H9 (cell line): ENCODE measurements around the gene APOL1. TPM values are rescaled to one million over a fixed set of nuclear protein-coding genes. Genes with fewer than 3 reads are reported as not detected.

ENCODE experiments used
- DNase-seq: peaks from one replicate; pipeline ENCODE4 v3.0.0-alpha.2; 2017
- H2AFZ ChIP-seq: one replicate; pipeline ENCODE4 v1.6.1; 2013; ENCODE audit warnings: mild to moderate bottlenecking, low read length, control low read depth, moderate library complexity
- H2AK5ac ChIP-seq: 2 replicates; pipeline ENCODE4 v1.6.1; 2013; ENCODE audit warnings: low read length, control low read depth, mixed read lengths; ENCODE audit not compliant: insufficient read length
- H2BK120ac ChIP-seq: one replicate; pipeline ENCODE4 v1.6.1; 2013; ENCODE audit warnings: low read depth, mild to moderate bottlenecking, low read length, control low read depth, inconsistent platforms; ENCODE audit not compliant: poor library complexity, severe bottlenecking
- H2BK12ac ChIP-seq: 2 replicates; pipeline ENCODE4 v1.6.1; 2013; ENCODE audit warnings: low read length, control low read depth, mixed read lengths, low read depth; ENCODE audit not compliant: insufficient read length
- H2BK15ac ChIP-seq: 2 replicates; pipeline ENCODE4 v1.6.1; 2013; ENCODE audit warnings: low read depth, low read length, control low read depth
- H2BK20ac ChIP-seq: one replicate; pipeline ENCODE4 v1.6.1; 2013; ENCODE audit warnings: low read depth, mild to moderate bottlenecking, low read length, control low read depth, inconsistent platforms; ENCODE audit not compliant: poor library complexity, severe bottlenecking
- H2BK5ac ChIP-seq: 2 replicates; pipeline ENCODE4 v1.6.1; 2013; ENCODE audit warnings: low read length, control low read depth, mixed read lengths; ENCODE audit not compliant: insufficient read length
- H3K14ac ChIP-seq: 2 replicates; pipeline ENCODE4 v1.6.1; 2013; ENCODE audit warnings: low read length, control low read depth; ENCODE audit not compliant: insufficient read depth
- H3K18ac ChIP-seq: 2 replicates; pipeline ENCODE4 v1.6.1; 2013; ENCODE audit warnings: low read depth, mild to moderate bottlenecking, mixed read lengths, low read length, control low read depth; ENCODE audit not compliant: insufficient read length
- H3K23ac ChIP-seq: 2 replicates; pipeline ENCODE4 v1.6.1; 2013; ENCODE audit warnings: low read length, control low read depth, mixed read lengths, low read depth; ENCODE audit not compliant: insufficient read length
- H3K23me2 ChIP-seq: 2 replicates; pipeline ENCODE4 v1.6.1; 2013; ENCODE audit warnings: low read depth, mild to moderate bottlenecking, mixed read lengths, low read length, control low read depth; ENCODE audit not compliant: insufficient read length, poor library complexity, severe bottlenecking
- H3K27ac ChIP-seq: 2 replicates; pipeline ENCODE4 v1.5.1; 2013; ENCODE audit warnings: low read length, control low read depth, mixed read lengths, low read depth; ENCODE audit not compliant: insufficient read length
- H3K27me3 ChIP-seq: 2 replicates; pipeline ENCODE4 v1.6.1; 2013; ENCODE audit warnings: low read length, control low read depth, inconsistent platforms; ENCODE audit not compliant: insufficient read depth
- H3K4ac ChIP-seq: 2 replicates; pipeline ENCODE4 v1.6.1; 2013; ENCODE audit warnings: low read depth, mild to moderate bottlenecking, control low read depth, inconsistent platforms, low read length, moderate library complexity
- H3K4me1 ChIP-seq: 2 replicates; pipeline ENCODE4 v1.6.1; 2013; ENCODE audit warnings: low read length, control low read depth, inconsistent platforms; ENCODE audit not compliant: insufficient read depth
- H3K4me2 ChIP-seq: 2 replicates; pipeline ENCODE4 v1.6.1; 2013; ENCODE audit warnings: low read length, control low read depth, mixed read lengths; ENCODE audit not compliant: insufficient read length, insufficient read depth
- H3K56ac ChIP-seq: 2 replicates; pipeline ENCODE4 v1.6.1; 2013; ENCODE audit warnings: low read depth, mild to moderate bottlenecking, mixed read lengths, low read length, control low read depth; ENCODE audit not compliant: insufficient read length
- H3K79me1 ChIP-seq: 2 replicates; pipeline ENCODE4 v1.6.1; 2013; ENCODE audit warnings: low read depth, mild to moderate bottlenecking, moderate library complexity, low read length, control low read depth, inconsistent platforms; ENCODE audit not compliant: insufficient read depth, poor library complexity, severe bottlenecking
- H3K79me2 ChIP-seq: 2 replicates; pipeline ENCODE4 v1.6.1; 2013; ENCODE audit warnings: low read length, control low read depth, inconsistent platforms; ENCODE audit not compliant: insufficient read depth
- H3K9ac ChIP-seq: 2 replicates; pipeline ENCODE4 v1.6.1; 2013; ENCODE audit warnings: low read length, control low read depth, mixed read lengths; ENCODE audit not compliant: insufficient read length; ENCODE audit errors: extremely low read depth
- H3K9me3 ChIP-seq: one replicate; pipeline ENCODE4 v1.6.1; 2013; ENCODE audit warnings: low read depth, low read length, inconsistent platforms; ENCODE audit not compliant: control insufficient read depth
- H3T11ph ChIP-seq: one replicate; pipeline ENCODE4 v1.6.1; 2013; ENCODE audit warnings: mild to moderate bottlenecking, low read length, control low read depth, inconsistent platforms
- H4K20me1 ChIP-seq: one replicate; pipeline ENCODE4 v1.6.1; 2013; ENCODE audit not compliant: control insufficient read depth, insufficient read length, insufficient read depth
- H4K5ac ChIP-seq: 2 replicates; pipeline ENCODE4 v1.6.1; 2013; ENCODE audit warnings: low read depth, mild to moderate bottlenecking, mixed read lengths, low read length, control low read depth; ENCODE audit not compliant: insufficient read length
- H4K8ac ChIP-seq: replicated peaks from 2 replicates; pipeline ENCODE4 v1.6.1; 2013; ENCODE audit warnings: low read length, control low read depth, mixed read lengths, low read depth; ENCODE audit not compliant: insufficient read length
- H4K91ac ChIP-seq: 2 replicates; pipeline ENCODE4 v1.6.1; 2013; ENCODE audit warnings: low read depth, mild to moderate bottlenecking, moderate library complexity, mixed read lengths, low read length, control low read depth; ENCODE audit not compliant: insufficient read length
- H3K27ac Mint-ChIP-seq, 3 experiments: 2 replicates in 2 of 3; 3 replicates in 1 of 3; pipeline ENCODE4 v1.8.0; 2020 to 2021; ENCODE audit warnings: mixed read lengths in 3 of 3, mild to moderate bottlenecking in 1 of 3, moderate library complexity in 1 of 3
- H3K27me3 Mint-ChIP-seq: 2 replicates; pipeline ENCODE4 v1.8.0; 2021; ENCODE audit warnings: low read depth, mild to moderate bottlenecking, moderate library complexity, mixed read lengths
- H3K36me3 Mint-ChIP-seq, 3 experiments: 2 replicates in 2 of 3; 3 replicates in 1 of 3; pipeline ENCODE4 v1.8.0; 2020 to 2021; ENCODE audit warnings: low read depth in 3 of 3, mixed read lengths in 3 of 3; ENCODE audit not compliant: insufficient read depth in 1 of 3
- H3K4me1 Mint-ChIP-seq, 2 experiments: 2 replicates each; pipeline ENCODE4 v1.8.0; 2020; ENCODE audit warnings: mixed read lengths in 2 of 2
- H3K4me3 Mint-ChIP-seq, 2 experiments: 2 replicates in 1 of 2; 3 replicates in 1 of 2; pipeline ENCODE4 v1.8.0; 2020 to 2021; ENCODE audit warnings: mild to moderate bottlenecking in 2 of 2, mixed read lengths in 2 of 2, moderate library complexity in 1 of 2
- H3K9me3 Mint-ChIP-seq, 2 experiments: 2 replicates in 1 of 2; 3 replicates in 1 of 2; pipeline ENCODE4 v1.8.0; 2020; ENCODE audit warnings: mild to moderate bottlenecking in 2 of 2, mixed read lengths in 2 of 2, moderate library complexity in 1 of 2
- CTCF ChIP-seq: fragments of 200-600 bp; sonication (generic); conservative IDR thresholded peaks from 3 replicates; pipeline ENCODE4 v1.8.0; 2021; ENCODE audit warnings: antibody characterized with exemption, mild to moderate bottlenecking
- WGBS: extraction: QIAGEN DNeasy Blood & Tissue Kit; methylation state at CpG from one replicate; pipeline ENCODE4 v1.1.7; 2013; ENCODE audit warnings: missing lambda C conversion rate, low lambda C conversion rate, mixed read lengths; ENCODE audit not compliant: insufficient read length; ENCODE audit errors: extremely low coverage; 5-methylcytosine and 5-hydroxymethylcytosine counted together
- total RNA-seq: library from RNA; stranded (reverse); gene quantifications from 2 replicates; pipeline ENCODE4 v1.2.1, GENCODE V29; 2021

The APOL1 gene
- total RNA-seq, 1 experiment from 2014 or later: not detected

DNA sequence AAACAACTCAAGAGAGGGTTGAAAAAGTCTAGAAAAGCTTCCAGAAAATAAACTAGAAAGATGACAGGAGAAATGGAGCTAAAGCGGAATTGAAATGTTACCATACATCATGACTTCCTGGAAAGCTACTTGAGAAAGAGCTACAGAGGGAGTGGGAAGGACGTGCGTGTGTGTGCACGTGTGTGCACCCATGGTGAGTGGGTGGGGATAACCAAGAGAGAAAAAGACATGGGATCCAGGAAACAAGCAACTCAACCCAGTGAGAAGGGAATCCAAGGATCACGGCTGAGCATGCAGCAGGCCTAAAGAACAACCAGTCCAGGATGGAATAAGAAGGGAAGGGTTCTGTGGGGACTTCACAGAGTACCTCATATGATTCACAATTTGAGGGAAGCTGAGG lies 21.6 kb downstream of the APOL1 start:
- Mint-ChIP-seq H3K4me1 (peaks cover 11% of the 10 kb centered on the region in 2 experiments), H3K27me3 (peaks cover 23% of the 10 kb centered on the region), H3K27ac (no peak overlapping the region), H3K4me3 (no peak overlapping the region), H3K9me3 (no peaks in the 10 kb centered on the region), H3K36me3 (peaks cover 0 to 6% (median 0%) of the 10 kb centered on the region in 3 experiments; a peak in 2 of 7 replicates)
- WGBS: no CpG with 5 or more reads among the region's 5 CpGs
- Histone ChIP-seq H3K9me3 (no peaks in the 10 kb centered on the region), H2AFZ (no peak overlapping the region), H2BK12ac (no peak overlapping the region), H3K9ac (no peak overlapping the region), H2AK5ac (no peak overlapping the region), H3K14ac (no peak overlapping the region), H4K8ac (no peak overlapping the region), H3K56ac (no peak overlapping the region), H3K4me2 (no peak overlapping the region), H2BK5ac (no peak overlapping the region), H2BK20ac (no peak overlapping the region), H4K20me1 (no peaks in the 10 kb centered on the region), H4K5ac (no peak overlapping the region), H3K4ac (no peak overlapping the region), H3K27me3 (no peaks in the 10 kb centered on the region), H3K79me2 (no peaks in the 10 kb centered on the region), H4K91ac (no peak overlapping the region), H3K4me1 (no peaks in the 10 kb centered on the region), H3K23me2 (no peaks in the 10 kb centered on the region), H2BK15ac (no peak overlapping the region), H3K79me1 (no peaks in the 10 kb centered on the region), H3K23ac (no peak overlapping the region), H3K27ac (no peak overlapping the region), H2BK120ac (no peak overlapping the region), H3T11ph (no peak overlapping the region), H3K18ac (no peak overlapping the region)
- no peak for TF ChIP-seq CTCF
- no peak for DNase-seq
